BE2C (cell line): ENCODE measurements around the gene WWOX.

Source experiments
- DNase-seq: peaks from one replicate; pipeline ENCODE4 v3.0.0-alpha.2; 2020
- H3K27me3 ChIP-seq: fragments of 250-450 bp; sonication (Bioruptor Pico); 2 replicates; pipeline ENCODE4 v1.5.1; 2020; ENCODE audit warnings: mild to moderate bottlenecking
- H3K36me3 ChIP-seq: fragments of 250-450 bp; sonication (Bioruptor Pico); 2 replicates; pipeline ENCODE4 v1.5.1; 2020; ENCODE audit warnings: mild to moderate bottlenecking
- H3K4me1 ChIP-seq: fragments of 250-450 bp; sonication (Bioruptor Pico); 2 replicates; pipeline ENCODE4 v1.5.1; 2020
- H3K4me3 ChIP-seq: 2 replicates; pipeline ENCODE4 v1.5.1; 2011; ENCODE audit warnings: low read depth, low read length
- H3K9me3 ChIP-seq: fragments of 250-450 bp; sonication (Bioruptor Pico); 2 replicates; pipeline ENCODE4 v1.5.1; 2020
- CTCF ChIP-seq: IDR thresholded peaks from 2 replicates; pipeline ENCODE4 v1.5.1; 2012; ENCODE audit warnings: mild to moderate bottlenecking, low read depth, low read length

The WWOX gene

DNA sequence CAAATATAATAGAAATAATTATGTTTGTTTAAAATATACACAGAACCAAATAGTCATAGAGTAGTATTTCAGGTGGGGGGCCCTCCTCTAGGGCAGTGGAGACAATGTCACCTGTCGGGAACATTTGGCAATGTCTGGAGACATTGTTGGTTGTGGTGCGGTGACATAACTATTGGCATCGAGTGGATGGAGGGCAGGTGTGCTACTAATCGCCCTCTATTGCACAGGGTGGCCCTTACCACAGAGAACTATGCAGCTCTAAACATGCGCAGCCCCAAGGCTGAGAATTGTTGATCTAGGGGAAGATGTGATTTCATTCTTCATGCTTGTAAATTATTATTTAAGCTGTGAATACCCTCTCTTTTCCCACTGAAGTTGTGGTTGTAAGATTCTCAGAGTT, 594.0 kb downstream of the WWOX start:
- no peak overlapping the region for H3K4me3 ChIP-seq
- H3K4me1 ChIP-seq = no peaks in the 10 kb centered on the region
- no peaks in the 10 kb centered on the region for H3K36me3 ChIP-seq
- TF ChIP-seq CTCF = no peak
- no peaks in the 10 kb centered on the region for H3K9me3 ChIP-seq
- H3K27me3 ChIP-seq = no peaks in the 10 kb centered on the region
- no peak for DNase-seq

DNA sequence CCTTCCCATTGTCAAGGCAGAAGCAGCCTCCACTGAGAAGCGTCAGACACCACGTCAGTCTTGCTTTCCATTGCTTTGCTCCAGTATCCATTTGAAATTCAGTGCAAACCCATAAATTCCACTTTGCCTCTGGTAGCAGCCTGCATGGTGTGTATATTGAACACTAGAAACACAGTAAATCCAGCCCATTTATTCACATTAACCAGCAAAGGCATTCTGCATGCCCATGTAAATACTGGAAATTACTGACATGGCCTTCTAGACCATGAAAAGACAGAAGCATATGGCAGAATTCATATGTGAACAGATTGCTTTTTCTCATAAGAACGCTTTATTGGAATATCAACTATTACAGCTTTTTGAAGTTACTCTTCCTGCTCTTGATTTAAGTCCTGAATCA, 595.0 kb downstream of the WWOX start:
- TF ChIP-seq CTCF = no peak
- Histone ChIP-seq H3K4me3 (no peak overlapping the region), H3K27me3 (no peaks in the 10 kb centered on the region), H3K4me1 (no peaks in the 10 kb centered on the region), H3K36me3 (no peaks in the 10 kb centered on the region), H3K9me3 (no peaks in the 10 kb centered on the region)
- DNase-seq = no peak

- no peak for TF ChIP-seq CTCF
- no peak overlapping the region for H3K4me3 ChIP-seq
- H3K27me3 ChIP-seq = no peaks in the 10 kb centered on the region
- H3K36me3 ChIP-seq = no peaks in the 10 kb centered on the region
- DNase-seq = no peak
- no peaks in the 10 kb centered on the region for H3K4me1 ChIP-seq
- no peaks in the 10 kb centered on the region for H3K9me3 ChIP-seq
Observed at GRCh38 chr16:78695391-78695790, 595.9 kb downstream of the WWOX start.

DNA sequence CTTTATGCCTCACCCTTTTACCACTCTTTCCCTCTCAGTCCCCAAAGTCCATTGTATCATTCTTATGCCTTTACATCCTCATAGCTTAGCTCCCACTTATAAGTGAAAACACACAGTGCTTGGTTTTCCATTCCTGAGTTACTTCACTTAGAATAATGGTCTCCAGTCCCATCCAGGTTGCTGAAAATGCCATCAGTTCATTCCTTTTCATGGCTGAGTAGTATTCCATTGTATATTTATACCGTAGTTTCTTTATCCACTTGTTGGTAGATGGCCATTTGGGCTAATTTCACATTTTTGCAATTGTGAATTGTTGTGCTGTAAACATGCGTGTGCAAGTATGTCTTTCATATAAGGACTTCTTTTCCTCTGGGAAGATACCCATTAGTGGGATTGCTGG, 597.3 kb downstream of the WWOX start:
- Histone ChIP-seq H3K27me3 (no peaks in the 10 kb centered on the region), H3K4me3 (no peak overlapping the region), H3K4me1 (no peaks in the 10 kb centered on the region), H3K9me3 (no peaks in the 10 kb centered on the region), H3K36me3 (no peaks in the 10 kb centered on the region)
- no peak for TF ChIP-seq CTCF
- no peak for DNase-seq

- no peak for TF ChIP-seq CTCF
- no peak overlapping the region for H3K4me3 ChIP-seq
- no peaks in the 10 kb centered on the region for H3K9me3 ChIP-seq
- no peaks in the 10 kb centered on the region for H3K36me3 ChIP-seq
- H3K4me1 ChIP-seq = no peaks in the 10 kb centered on the region
- no peaks in the 10 kb centered on the region for H3K27me3 ChIP-seq
- no peak for DNase-seq
Observed at GRCh38 chr16:78697426-78697825, 598.0 kb downstream of the WWOX start.

DNA sequence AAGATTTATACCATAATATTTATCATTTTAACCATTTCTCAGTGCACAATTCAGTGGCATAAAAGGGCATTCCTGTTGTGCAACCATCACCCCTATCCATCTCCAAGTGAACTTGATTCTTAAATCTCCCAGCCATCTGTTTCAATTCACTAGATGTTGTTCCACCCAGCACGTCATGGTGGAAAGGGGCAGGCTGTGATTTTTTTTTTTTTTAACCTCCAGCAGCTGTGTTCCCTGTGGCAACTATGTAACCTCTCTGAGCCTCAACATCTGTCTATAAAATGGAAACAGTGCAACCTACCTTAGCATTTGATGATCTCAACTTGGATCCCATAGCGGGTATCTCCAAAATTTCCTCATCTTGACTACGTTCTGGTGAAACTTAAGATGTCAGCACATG, 604.5 kb downstream of the WWOX start:
- Histone ChIP-seq H3K36me3 (no peaks in the 10 kb centered on the region), H3K4me3 (no peak overlapping the region), H3K27me3 (no peaks in the 10 kb centered on the region), H3K9me3 (no peaks in the 10 kb centered on the region), H3K4me1 (no peaks in the 10 kb centered on the region)
- no peak for TF ChIP-seq CTCF
- no peak for DNase-seq
